GM21381 (cell line): ENCODE data around the gene ABHD6.

Experiments
- ATAC-seq: cut with Tn5 transposase; IDR thresholded peaks from one replicate; pipeline ENCODE4 v1.9.1; 2021; ENCODE audit warnings: mild to moderate bottlenecking, moderate library complexity; ENCODE audit not compliant: unreplicated experiment

The ABHD6 gene

GRCh38 chr3:58307639-58308215 lies 70.1 kb downstream of the ABHD6 start:
- ATAC-seq = no peak

DNA sequence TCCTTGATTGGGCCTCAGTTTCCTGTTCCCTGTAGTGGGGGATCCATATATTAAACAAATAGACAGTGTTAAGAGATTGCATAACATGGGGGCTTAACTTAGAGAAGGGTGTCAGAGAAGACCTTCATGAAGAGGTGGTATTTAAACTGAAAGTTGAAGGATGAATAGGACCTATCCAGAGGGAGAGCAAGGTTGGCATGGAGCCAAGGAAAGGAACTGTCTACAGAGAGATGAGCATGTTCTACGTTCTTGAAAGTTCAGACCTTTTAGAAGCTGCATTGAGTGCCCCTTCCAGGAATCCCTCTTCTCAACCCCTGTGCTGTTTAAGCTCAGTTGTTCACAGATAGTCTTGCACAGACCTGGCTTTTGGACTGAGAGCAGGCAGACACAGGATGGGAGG lies 71.1 kb downstream of the ABHD6 start:
- ATAC-seq = no peak

DNA sequence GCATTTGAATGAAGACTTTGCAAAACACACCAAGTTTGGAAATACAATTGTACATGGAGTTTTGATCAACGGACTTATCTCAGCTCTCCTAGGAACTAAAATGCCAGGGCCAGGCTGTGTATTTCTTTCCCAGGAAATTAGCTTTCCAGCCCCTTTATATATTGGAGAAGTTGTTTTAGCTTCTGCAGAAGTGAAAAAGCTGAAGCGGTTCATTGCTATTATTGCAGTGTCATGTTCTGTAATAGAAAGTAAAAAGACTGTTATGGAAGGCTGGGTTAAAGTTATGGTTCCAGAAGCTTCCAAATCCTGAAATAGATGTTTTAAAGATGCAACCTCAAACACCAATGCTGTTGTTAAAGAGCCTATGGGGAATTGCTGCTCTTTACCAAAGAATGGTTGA lies 80.2 kb downstream of the ABHD6 start:
- no peak for ATAC-seq

DNA sequence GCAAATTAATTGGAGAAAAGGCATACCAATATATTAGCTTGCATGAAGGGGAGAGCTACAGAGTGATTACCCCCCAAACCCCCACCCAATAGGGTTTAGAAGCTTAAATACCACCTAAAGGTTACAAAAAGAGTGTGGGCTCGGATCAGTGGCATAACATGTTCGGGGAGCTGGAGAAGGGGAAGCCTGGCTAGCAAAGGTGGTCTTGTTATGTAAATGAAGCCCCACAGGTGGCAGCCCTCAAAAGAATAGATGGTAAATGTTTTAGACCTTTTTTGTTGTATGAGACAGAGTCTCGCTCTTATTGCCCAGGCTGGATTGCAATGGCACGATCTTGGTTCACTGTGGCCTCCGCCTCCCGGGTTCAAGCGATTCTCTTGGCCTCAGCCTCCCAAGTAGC lies 84.2 kb downstream of the ABHD6 start:
- no peak for ATAC-seq

GRCh38 chr3:58322793-58323192 lies 85.2 kb downstream of the ABHD6 start:
- ATAC-seq = no peak

- no peak for ATAC-seq
These were observed 86.2 kb downstream of the ABHD6 start for GRCh38 chr3:58323529-58324390.

- ATAC-seq = no peak
These were observed 87.1 kb downstream of the ABHD6 start for GRCh38 chr3:58324391-58325390.

DNA sequence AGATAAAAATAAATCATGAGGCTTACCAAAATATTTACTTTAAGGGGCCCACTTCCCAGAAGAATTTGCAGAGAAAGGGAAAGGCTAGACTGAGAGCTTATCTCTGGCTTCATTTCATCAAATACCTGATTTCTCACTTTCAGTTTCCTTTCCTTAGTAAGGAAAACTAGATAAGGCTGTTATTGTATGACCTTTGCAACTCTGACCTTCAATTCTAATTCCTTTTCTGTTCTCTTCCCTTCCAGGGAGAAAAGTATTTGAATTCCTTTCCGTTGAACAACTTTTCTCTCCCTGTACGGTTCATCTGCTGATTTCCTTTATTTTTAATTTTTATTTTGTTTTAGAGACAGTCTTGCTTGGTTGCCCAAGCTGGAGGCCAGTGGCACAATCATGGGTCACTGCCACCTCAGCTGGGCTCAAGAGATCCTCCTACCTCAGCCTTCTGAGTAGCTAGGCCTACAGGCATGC lies 88.0 kb downstream of the ABHD6 start:
- ATAC-seq = no peak

GRCh38 chr3:58326267-58326900 lies 88.8 kb downstream of the ABHD6 start:
- ATAC-seq = no peak

DNA sequence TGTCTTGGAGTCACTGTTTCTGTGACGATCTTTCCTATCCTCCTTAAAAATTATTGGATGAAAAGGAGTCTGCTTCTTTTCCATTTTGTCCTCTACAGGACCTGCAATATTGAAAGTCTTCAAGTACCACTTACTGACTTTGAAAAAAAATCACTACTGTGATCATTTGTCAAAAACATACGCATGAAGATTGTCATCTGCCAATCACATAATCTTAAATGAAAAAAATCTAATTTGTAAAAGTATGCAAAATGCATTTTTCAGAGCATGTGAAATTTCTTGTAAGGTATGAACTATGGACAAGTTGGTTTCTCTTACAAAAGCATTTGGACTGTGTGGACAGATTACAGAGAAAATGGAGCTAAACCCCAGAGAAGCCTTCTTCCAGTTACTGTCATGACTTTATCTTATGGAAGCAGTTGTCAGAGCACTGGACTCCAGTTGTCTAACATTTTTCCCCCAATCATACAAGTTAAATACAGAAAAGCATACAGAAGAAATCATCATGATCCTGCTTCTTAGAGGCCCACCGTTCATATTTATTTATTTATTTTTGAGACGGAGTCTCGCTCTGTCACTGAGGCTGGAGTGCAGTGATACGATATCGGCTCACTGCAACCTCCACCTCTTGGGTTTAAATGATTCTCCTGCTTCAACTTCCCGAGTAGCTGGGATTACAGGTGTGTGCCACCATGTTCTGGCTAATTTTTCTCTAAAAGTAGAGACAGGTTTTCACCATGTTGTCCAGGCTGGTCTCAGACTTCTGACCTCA lies 91.7 kb downstream of the ABHD6 start:
- no peak for ATAC-seq

DNA sequence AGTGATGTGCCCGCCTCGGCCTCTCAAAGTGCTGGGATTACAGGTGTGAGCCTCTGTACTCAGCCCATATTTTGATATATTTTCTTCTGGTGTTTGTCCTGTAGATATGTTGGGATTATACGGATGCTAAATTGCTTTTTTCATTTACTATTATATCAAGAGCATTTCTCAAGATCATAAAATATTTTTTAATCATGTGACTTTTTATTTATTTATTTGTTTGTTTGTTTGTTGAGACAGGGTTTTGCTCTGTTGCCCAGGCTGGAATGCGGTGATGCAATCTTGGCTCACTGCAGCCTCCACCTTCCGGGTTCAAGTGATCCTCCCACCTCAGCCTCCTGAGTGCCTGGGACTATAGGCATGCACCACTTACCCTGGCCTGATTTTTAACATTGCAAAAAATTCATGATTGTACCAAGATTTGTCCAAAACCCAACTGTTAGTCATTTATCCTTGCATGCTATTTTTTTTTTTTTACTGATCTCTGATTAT lies 92.4 kb downstream of the ABHD6 start:
- no peak for ATAC-seq

- ATAC-seq = no peak
These were observed 94.1 kb downstream of the ABHD6 start for GRCh38 chr3:58331593-58332152.

DNA sequence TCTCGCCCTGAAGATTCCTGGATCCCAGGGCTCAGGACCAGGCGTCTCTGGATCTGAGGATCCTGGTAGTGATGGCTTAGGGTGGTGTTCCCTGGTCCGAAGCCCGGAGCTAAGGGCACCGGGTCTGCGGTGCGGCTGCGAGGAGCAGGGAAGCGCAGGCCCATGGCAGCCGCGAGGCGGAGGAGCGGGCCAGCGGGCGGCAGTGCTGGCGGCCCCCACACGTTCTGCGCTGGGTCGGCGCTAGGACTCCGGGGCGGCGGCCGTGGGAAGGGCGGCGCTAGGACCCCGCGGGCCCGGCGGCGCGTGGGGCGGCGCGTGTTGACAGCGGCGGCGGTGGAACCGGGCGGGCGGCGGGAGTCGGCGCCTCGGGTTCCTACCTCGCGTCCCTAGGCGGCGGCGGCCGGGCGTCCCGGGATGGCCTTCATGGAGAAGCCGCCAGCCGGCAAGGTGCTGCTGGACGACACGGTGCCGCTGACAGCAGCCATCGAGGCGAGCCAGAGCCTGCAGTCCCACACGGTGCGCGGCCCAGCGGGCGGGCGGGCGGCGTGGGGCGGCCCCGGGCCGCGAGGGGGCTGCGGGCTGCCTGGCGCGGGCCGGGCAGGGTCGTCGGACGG lies 95.1 kb downstream of the ABHD6 start, which contains the start of gene PXK:
Gene PXK, plus strand, starts transcription at position 318 of the 614 bp plus-strand sequence. Its CDS starts 97 bp downstream, at position 415.
- peak; percentile 94 for ATAC-seq

DNA sequence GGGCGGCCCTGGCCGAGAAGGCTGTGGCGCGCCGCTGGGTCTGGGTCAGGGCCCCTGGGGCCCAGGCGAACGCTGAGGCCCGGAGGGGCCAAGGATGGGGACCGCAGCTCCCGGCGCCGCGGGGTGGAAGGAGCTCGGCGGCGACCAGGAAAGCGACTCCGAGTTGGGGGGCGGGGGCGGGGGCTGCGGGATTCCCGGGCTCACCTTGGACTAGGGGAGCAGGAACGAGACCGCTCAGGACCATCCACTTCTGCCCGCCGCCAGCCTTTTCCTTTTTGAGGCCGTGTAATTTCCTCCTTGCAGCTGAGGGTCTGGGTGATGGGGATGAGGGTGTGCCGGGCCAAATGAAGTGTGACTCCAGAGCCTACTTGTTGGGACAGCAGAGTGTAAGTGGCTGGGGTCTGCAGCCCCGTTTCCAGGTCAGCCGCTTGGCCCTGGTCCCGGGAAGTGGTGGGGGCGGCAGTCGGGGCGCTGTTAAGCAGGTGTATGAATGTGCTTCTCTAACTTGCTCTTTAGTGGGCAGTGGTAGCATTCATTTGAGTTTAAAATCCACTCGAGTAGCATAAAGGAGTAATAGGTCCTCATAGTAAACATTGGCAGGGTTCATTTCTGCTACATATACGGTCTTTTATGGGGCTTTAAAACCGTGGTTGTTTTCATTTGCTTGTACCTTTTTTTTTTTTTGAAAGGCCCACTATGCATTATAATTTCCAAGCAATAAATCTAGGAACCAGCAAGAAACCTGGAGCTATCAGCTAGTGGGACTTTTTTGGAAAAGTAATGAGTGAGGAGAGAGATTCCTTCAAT lies 95.8 kb downstream of the ABHD6 start:
- ATAC-seq = peak; percentile 36

GRCh38 chr3:58334013-58334321 lies 96.4 kb downstream of the ABHD6 start:
- no peak for ATAC-seq

- ATAC-seq = no peak
These were observed 96.9 kb downstream of the ABHD6 start for GRCh38 chr3:58334506-58334884.

- ATAC-seq = no peak
These were observed 98.0 kb downstream of the ABHD6 start for GRCh38 chr3:58335652-58335947.

GRCh38 chr3:58336135-58336882 lies 98.7 kb downstream of the ABHD6 start:
- no peak for ATAC-seq
